Fibroblast of villous mesenchyme (primary cell): ENCODE measurements around the gene LILRA6. TPM values are rescaled to one million over a fixed set of nuclear protein-coding genes. Genes with fewer than 3 reads are reported as not detected.
"Not testable (repeated sequence)": the region's sequence is repeated elsewhere in the genome, so short reads cannot be mapped to it uniquely, and the experiment has no call there.

Source experiments
- DNase-seq: peaks from one replicate; pipeline ENCODE4 v3.0.0-alpha.2; 2010; ENCODE audit warnings: low read depth
- H3K4me3 ChIP-seq: 2 replicates; pipeline ENCODE4 v1.5.1; 2011; ENCODE audit warnings: low read depth, mild to moderate bottlenecking, low read length
- CTCF ChIP-seq: IDR thresholded peaks from 2 replicates; pipeline ENCODE4 v1.5.1; 2012; ENCODE audit warnings: low read depth, mild to moderate bottlenecking, low read length; ENCODE audit not compliant: insufficient read depth
- total RNA-seq: library from RNA; depleted of rRNA; stranded (reverse); fragments of >200 nt; gene quantifications from 2 replicates; pipeline ENCODE4 v1.2.3, GENCODE V29; 2012

LILRA6 gene
- total RNA-seq, 1 donor: not detected

- DNase-seq: no peak
- no peak for TF ChIP-seq CTCF
- no peak overlapping the region for H3K4me3 ChIP-seq
Observed at GRCh38 chr19:54230031-54230430, 12.6 kb downstream of the LILRA6 start.

GRCh38 chr19:54229146-54229545, 13.4 kb downstream of the LILRA6 start:
- DNase-seq: no peak
- no peak overlapping the region for H3K4me3 ChIP-seq
- TF ChIP-seq CTCF: no peak

- DNase-seq, H3K4me3 ChIP-seq: not testable (repeated sequence)
Observed at GRCh38 chr19:54224619-54225018, 18.0 kb downstream of the LILRA6 start.

GRCh38 chr19:54223937-54224281, 18.7 kb downstream of the LILRA6 start:
- not testable (repeated sequence) for H3K4me3 ChIP-seq, DNase-seq

GRCh38 chr19:54223277-54223936, 19.2 kb downstream of the LILRA6 start:
- not testable (repeated sequence) for H3K4me3 ChIP-seq, DNase-seq

GRCh38 chr19:54222474-54223276, 19.9 kb downstream of the LILRA6 start, which contains the start of gene LILRB3:
Gene LILRB3, minus strand, starts transcription at chr19:54223007. Its CDS starts 31 bp downstream, at chr19:54222976.
- not testable (repeated sequence) for DNase-seq, H3K4me3 ChIP-seq

GRCh38 chr19:54221947-54222346, 20.6 kb downstream of the LILRA6 start:
- H3K4me3 ChIP-seq, DNase-seq: not testable (repeated sequence)

- not testable (repeated sequence) for H3K4me3 ChIP-seq, DNase-seq
Observed at GRCh38 chr19:54219702-54220101, 22.9 kb downstream of the LILRA6 start.

- no peak for TF ChIP-seq CTCF
- H3K4me3 ChIP-seq: no peak overlapping the region
- no peak for DNase-seq
Observed at GRCh38 chr19:54218960-54219661, 23.5 kb downstream of the LILRA6 start.

GRCh38 chr19:54218259-54218658, 24.3 kb downstream of the LILRA6 start:
- no peak for DNase-seq
- H3K4me3 ChIP-seq: no peak overlapping the region
- TF ChIP-seq CTCF: no peak

- DNase-seq, H3K4me3 ChIP-seq: not testable (repeated sequence)
Observed at GRCh38 chr19:54217517-54218247, 24.9 kb downstream of the LILRA6 start.
